Loucy (cell line): ENCODE results near the gene SLC7A1.

Experiments used
- EZH2phosphoT487 ChIP-seq: fragments of 200-600 bp; IDR thresholded peaks from 2 replicates; pipeline ENCODE4 v1.6.1; 2018; ENCODE audit warnings: antibody characterized with exemption, mild to moderate bottlenecking, moderate library complexity, borderline replicate concordance
- TF ChIP-seq, protein P1 (sequence below): fragments of 200-600 bp; sonication (generic); conservative IDR thresholded peaks from 2 replicates; pipeline ENCODE4 v1.5.1; 2014; ENCODE audit warnings: mild to moderate bottlenecking, antibody characterized with exemption, low read length

DNA sequence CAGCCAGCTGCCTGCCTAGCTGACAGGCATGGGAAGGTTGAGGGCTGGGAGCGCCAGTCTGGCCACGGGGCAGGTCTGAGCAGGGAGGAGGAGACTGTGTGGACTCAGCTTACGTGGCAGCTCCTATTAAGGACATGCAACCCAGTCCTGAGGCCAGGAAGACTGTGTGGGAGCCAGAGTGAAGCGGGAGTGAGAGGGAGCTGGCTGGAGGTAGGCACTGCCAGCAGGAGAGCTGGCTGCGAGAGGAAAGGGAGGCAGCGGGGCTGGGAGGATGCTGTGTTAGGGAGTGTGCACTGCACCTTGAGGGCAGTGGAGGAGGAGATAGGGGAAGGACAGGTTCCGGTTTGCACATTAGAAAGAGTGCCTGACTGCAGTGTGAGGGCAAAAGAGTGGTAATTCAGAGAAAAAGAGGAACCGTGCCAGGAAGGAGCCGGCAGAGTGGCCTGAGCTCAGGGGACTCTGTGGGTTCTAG lies 99.2 kb downstream of the SLC7A1 start:
- TF ChIP-seq, protein P1, sequence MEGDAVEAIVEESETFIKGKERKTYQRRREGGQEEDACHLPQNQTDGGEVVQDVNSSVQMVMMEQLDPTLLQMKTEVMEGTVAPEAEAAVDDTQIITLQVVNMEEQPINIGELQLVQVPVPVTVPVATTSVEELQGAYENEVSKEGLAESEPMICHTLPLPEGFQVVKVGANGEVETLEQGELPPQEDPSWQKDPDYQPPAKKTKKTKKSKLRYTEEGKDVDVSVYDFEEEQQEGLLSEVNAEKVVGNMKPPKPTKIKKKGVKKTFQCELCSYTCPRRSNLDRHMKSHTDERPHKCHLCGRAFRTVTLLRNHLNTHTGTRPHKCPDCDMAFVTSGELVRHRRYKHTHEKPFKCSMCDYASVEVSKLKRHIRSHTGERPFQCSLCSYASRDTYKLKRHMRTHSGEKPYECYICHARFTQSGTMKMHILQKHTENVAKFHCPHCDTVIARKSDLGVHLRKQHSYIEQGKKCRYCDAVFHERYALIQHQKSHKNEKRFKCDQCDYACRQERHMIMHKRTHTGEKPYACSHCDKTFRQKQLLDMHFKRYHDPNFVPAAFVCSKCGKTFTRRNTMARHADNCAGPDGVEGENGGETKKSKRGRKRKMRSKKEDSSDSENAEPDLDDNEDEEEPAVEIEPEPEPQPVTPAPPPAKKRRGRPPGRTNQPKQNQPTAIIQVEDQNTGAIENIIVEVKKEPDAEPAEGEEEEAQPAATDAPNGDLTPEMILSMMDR: no peak
- no peak for TF ChIP-seq EZH2phosphoT487
